ENCODE data around the gene ASB12. TPM values are rescaled to one million over a fixed set of nuclear protein-coding genes. Genes with fewer than 3 reads are reported as not detected.

Gene ASB12
- total and polyA plus RNA-seq, 2 of the 8 experiments (the other 6 are each of a cell fraction or from before 2014, with no cell fraction given): 1.3 to 1.7 TPM

DNA sequence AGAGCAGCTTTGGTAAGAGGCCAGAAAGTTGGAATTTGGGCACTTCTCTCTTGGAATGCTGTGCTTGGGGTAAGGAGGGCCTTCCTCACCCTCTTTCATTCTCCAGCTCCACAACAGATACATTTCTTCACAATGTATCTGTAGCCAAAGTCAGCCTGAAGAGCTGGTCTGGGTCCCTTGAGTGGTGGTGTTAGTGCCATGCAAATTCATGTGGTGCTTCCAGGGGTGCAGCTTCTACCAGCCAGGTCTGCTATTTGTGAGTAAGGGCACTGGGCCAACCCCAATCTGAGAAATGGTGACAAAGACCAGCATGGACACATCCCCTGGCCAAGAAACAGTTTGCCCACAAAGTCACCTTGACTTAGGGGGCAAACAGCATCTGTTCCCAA is 42.7 kb downstream of the ASB12 start:
- no peaks in the 10 kb centered on the region for H3K23me2 ChIP-seq (ENCODE audit: low read depth, low read length)
- H3K4ac ChIP-seq (replicated peaks; ENCODE audit: insufficient read length, low read depth, low read length): no peak overlapping the region
- H3K27me3 ChIP-seq (replicated peaks in 1 of 4; ENCODE audit: control insufficient read depth in 3 of 4, extremely low read depth in 1 of 4, insufficient read depth in 3 of 4, low read length in 3 of 4): no peaks in the 10 kb centered on the region
- no peak overlapping the region for H3K4me2 ChIP-seq (ENCODE audit: insufficient read depth in 1 of 2, low read depth in 2 of 2, low read length in 2 of 2)
- no peak overlapping the region for H4K91ac ChIP-seq (replicated peaks; ENCODE audit: insufficient read length, low read length)
- CTCF ChIA-PET (ENCODE audit: partially characterized antibody): no interaction called here
- no peak overlapping the region for H2AK5ac ChIP-seq (ENCODE audit: low read depth, low read length)
- DNase-seq (ENCODE audit: low read depth in 1 of 2, low spot score in 2 of 2) (no peak), FAIRE-seq (no peak)
- H4K5ac ChIP-seq (ENCODE audit: insufficient read length, low read depth, low read length): no peak overlapping the region
- peaks cover 0 to 7% (median 2%) of the 10 kb centered on the region in 4 experiments; a peak in 3 of 8 replicates for H3K36me3 ChIP-seq (ENCODE audit: control insufficient read depth in 2 of 4, insufficient read depth in 4 of 4, low read length in 3 of 4)
- no peak overlapping the region for H3K18ac ChIP-seq (ENCODE audit: extremely low read depth, low read length)
- H3K27ac ChIP-seq (ENCODE audit: low read depth, low read length): no peak overlapping the region
- H2BK12ac ChIP-seq (ENCODE audit: low read depth, low read length): no peak overlapping the region
- POLR2A ChIA-PET (ENCODE audit: partially characterized antibody): no interaction called here
- no peak overlapping the region for H3K4me3 ChIP-seq (ENCODE audit: extremely low read depth in 1 of 4, insufficient read depth in 2 of 4, low read depth in 3 of 4, low read length in 4 of 4)
- H4K8ac ChIP-seq (ENCODE audit: extremely low read depth, insufficient read depth, low read length): no peak overlapping the region
- no peak overlapping the region for H2AFZ ChIP-seq (ENCODE audit: low read length)
- no peak overlapping the region for H2BK5ac ChIP-seq (ENCODE audit: low read depth, low read length)
- H3K23ac ChIP-seq (ENCODE audit: insufficient read length): no peak overlapping the region
- H3K79me2 ChIP-seq (ENCODE audit: control insufficient read depth in 1 of 2, insufficient read depth in 2 of 2, low read length in 2 of 2): no peaks in the 10 kb centered on the region
- no peaks in the 10 kb centered on the region for H3K9me3 ChIP-seq (ENCODE audit: insufficient read depth in 2 of 2, low read depth in 1 of 2, low read length in 1 of 2)
- H3K14ac ChIP-seq (ENCODE audit: insufficient read length): no peak overlapping the region
- H2BK120ac ChIP-seq (replicated peaks; ENCODE audit: low read depth, low read length): no peak overlapping the region
- no peak overlapping the region for H3K56ac ChIP-seq (replicated peaks; ENCODE audit: insufficient read length, low read depth, low read length)
- H2BK20ac ChIP-seq (ENCODE audit: low read length): no peak overlapping the region
- no peaks in the 10 kb centered on the region for H4K20me1 ChIP-seq (replicated peaks in 1 of 2; ENCODE audit: control insufficient read depth in 1 of 2, insufficient read depth in 2 of 2, low read length in 2 of 2)
- no peak overlapping the region for H3K9ac ChIP-seq (replicated peaks in 1 of 4; ENCODE audit: extremely low read depth in 1 of 4, low read depth in 3 of 4, low read length in 3 of 4)
- H2BK15ac ChIP-seq (ENCODE audit: low read length): no peak overlapping the region
- no peaks in the 10 kb centered on the region for H3K4me1 ChIP-seq (replicated peaks in 1 of 4; ENCODE audit: control insufficient read depth in 3 of 4, insufficient read depth in 4 of 4, low read length in 3 of 4)
- H3K79me1 ChIP-seq (ENCODE audit: low read depth, low read length): no peaks in the 10 kb centered on the region
- TF ChIP-seq SAP30 (IDR thresholded peaks at IDR 0.05; ENCODE audit: insufficient read depth, insufficient replicate concordance, low read length) (no peak), BCL11A (IDR thresholded peaks at IDR 0.05; ENCODE audit: low read depth in 2 of 2, low read length in 2 of 2) (no peak), SIX5 (IDR thresholded peaks at IDR 0.05; ENCODE audit: low read depth, low read length) (no peak), HDAC2 (IDR thresholded peaks at IDR 0.05; ENCODE audit: borderline replicate concordance in 1 of 2, low read depth in 2 of 2, low read length in 2 of 2) (no peak), NANOG (IDR thresholded peaks at IDR 0.05; ENCODE audit: insufficient read depth, low read depth, low read length, poor library complexity, severe bottlenecking) (no peak), GTF2F1 (IDR thresholded peaks at IDR 0.05; ENCODE audit: borderline replicate concordance, low read depth, low read length) (no peak), JUN (IDR thresholded peaks at IDR 0.05; ENCODE audit: low read depth, low read length) (no peak)
- TF ChIP-seq, protein P1, sequence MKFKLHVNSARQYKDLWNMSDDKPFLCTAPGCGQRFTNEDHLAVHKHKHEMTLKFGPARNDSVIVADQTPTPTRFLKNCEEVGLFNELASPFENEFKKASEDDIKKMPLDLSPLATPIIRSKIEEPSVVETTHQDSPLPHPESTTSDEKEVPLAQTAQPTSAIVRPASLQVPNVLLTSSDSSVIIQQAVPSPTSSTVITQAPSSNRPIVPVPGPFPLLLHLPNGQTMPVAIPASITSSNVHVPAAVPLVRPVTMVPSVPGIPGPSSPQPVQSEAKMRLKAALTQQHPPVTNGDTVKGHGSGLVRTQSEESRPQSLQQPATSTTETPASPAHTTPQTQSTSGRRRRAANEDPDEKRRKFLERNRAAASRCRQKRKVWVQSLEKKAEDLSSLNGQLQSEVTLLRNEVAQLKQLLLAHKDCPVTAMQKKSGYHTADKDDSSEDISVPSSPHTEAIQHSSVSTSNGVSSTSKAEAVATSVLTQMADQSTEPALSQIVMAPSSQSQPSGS (IDR thresholded peaks at IDR 0.05; ENCODE audit: low read length): no peak
- TF ChIP-seq, protein P2, sequence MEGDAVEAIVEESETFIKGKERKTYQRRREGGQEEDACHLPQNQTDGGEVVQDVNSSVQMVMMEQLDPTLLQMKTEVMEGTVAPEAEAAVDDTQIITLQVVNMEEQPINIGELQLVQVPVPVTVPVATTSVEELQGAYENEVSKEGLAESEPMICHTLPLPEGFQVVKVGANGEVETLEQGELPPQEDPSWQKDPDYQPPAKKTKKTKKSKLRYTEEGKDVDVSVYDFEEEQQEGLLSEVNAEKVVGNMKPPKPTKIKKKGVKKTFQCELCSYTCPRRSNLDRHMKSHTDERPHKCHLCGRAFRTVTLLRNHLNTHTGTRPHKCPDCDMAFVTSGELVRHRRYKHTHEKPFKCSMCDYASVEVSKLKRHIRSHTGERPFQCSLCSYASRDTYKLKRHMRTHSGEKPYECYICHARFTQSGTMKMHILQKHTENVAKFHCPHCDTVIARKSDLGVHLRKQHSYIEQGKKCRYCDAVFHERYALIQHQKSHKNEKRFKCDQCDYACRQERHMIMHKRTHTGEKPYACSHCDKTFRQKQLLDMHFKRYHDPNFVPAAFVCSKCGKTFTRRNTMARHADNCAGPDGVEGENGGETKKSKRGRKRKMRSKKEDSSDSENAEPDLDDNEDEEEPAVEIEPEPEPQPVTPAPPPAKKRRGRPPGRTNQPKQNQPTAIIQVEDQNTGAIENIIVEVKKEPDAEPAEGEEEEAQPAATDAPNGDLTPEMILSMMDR (IDR thresholded peaks at IDR 0.05; ENCODE audit: control extremely low read depth in 1 of 3, insufficient read depth in 1 of 3, low read depth in 1 of 3, low read length in 3 of 3): no peak
- TF ChIP-seq, protein P3, sequence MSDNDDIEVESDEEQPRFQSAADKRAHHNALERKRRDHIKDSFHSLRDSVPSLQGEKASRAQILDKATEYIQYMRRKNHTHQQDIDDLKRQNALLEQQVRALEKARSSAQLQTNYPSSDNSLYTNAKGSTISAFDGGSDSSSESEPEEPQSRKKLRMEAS (IDR thresholded peaks at IDR 0.05): no peak
